HTR-8/SVneo (cell line): ENCODE results near the gene NDUFAF4.

Experiments
- DNase-seq: peaks from one replicate; pipeline ENCODE4 v3.0.0; 2011; ENCODE audit warnings: low spot score, mixed read lengths; ENCODE audit not compliant: insufficient read length
- FAIRE-seq: peaks from 2 replicates; lab custom pipeline; 2011; peaks lifted over from hg19 to GRCh38; lab: Jason Lieb, UNC

NDUFAF4 gene

GRCh38 chr6:96841345-96841744 lies 56.3 kb downstream of the NDUFAF4 start:
- DNase-seq (no peak), FAIRE-seq (no peak)
